ENCODE data around the gene BAG1.

Gene BAG1

DNA sequence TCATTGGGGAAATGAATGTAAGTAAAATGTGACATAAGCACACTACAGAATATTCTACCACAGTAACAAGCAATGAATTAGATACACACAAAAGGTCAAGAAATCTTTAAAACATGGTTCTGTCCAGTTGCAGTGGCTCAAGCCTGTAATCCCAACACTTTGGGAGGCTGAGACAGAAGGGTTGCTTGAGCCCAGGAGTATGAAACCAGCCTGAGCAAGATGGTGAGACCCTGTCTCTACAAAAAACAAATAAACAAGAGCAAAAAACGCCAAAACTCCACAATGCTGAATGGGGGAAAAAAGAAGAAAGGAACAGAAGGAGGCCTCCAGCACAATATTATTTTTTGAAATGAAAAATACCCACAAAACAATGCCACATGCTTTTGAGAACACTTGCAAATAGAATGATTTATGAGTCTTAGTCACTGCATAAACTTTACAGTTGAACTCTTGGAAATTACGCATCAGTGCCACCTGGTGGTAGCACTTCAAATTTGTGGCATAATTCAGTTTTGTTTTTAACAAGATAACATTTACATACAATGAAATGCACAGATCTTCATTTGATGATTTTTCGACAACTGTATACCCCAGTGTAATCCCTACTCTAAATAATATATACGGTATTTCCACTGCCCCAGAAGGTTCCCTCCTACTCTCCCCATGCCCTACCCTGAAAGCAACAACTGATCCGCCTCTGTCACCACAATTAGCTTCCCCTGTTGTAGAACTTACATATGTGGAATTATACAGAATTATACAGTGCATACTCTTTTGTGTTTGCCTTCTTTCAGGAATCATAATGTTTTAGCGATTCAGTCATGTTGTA lies 39.0 kb downstream of the BAG1 start:
- peak; percentile 60 for DNase-seq (ENCODE audit: extremely low spot score)
- TF ChIP-seq ARNT (IDR thresholded peaks at IDR 0.05) (no peak), L3MBTL2 (conservative IDR thresholded peaks at IDR 0.05) (no peak), FOXM1 (IDR thresholded peaks at IDR 0.05; ENCODE audit: borderline replicate concordance) (no peak), FOXA1 (IDR thresholded peaks at IDR 0.05) (no peak), LEF1 (IDR thresholded peaks at IDR 0.05; ENCODE audit: borderline replicate concordance) (no peak), SP1 (IDR thresholded peaks at IDR 0.05) (no peak)
- TF ChIP-seq, protein P1, sequence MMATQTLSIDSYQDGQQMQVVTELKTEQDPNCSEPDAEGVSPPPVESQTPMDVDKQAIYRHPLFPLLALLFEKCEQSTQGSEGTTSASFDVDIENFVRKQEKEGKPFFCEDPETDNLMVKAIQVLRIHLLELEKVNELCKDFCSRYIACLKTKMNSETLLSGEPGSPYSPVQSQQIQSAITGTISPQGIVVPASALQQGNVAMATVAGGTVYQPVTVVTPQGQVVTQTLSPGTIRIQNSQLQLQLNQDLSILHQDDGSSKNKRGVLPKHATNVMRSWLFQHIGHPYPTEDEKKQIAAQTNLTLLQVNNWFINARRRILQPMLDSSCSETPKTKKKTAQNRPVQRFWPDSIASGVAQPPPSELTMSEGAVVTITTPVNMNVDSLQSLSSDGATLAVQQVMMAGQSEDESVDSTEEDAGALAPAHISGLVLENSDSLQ (IDR thresholded peaks at IDR 0.05): peak; percentile 96
- ChIA-PET POLR2A (no interaction called here), CTCF (interaction anchor here (0.6 to 0.9 kb wide), 3 partner anchors 143 to 146 kb away, joined by 3 read pairs; no protein-coding TSS in a partner anchor)

DNA sequence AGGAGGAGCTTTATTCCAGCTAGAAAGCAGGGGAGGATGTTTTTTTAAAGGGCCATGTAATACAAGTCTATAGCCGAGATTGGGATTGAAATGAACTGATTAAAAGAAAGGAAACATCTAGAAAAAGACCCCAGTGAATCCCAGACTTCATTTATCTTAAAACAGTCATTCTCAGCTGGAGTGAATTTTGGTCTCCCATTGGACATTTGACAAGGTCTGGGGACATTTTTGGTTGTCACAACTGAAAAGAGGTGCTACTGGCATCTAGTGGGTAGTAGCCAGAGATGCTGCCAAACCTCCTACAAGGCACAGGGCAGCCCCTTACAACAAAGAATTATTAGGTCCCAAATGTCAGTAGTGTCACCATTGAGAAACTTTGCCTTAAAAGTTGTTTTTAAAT lies 40.8 kb downstream of the BAG1 start:
- no peak for TF ChIP-seq L3MBTL2 (conservative IDR thresholded peaks at IDR 0.05)
- no peak for TF ChIP-seq FOXA1 (IDR thresholded peaks at IDR 0.05)
- TF ChIP-seq ZNF384 (IDR thresholded peaks at IDR 0.05): no peak
- TF ChIP-seq NFRKB (IDR thresholded peaks at IDR 0.05): no peak
- TF ChIP-seq ARNT (IDR thresholded peaks at IDR 0.05): no peak
- TF ChIP-seq SUZ12 (IDR thresholded peaks at IDR 0.05): no peak
- TF ChIP-seq CTBP1 (IDR thresholded peaks at IDR 0.05; ENCODE audit: borderline replicate concordance): no peak
- no peak for TF ChIP-seq TARDBP (IDR thresholded peaks at IDR 0.05)
- no peak for TF ChIP-seq LEF1 (IDR thresholded peaks at IDR 0.05; ENCODE audit: borderline replicate concordance)
- no peak for TF ChIP-seq SP1 (IDR thresholded peaks at IDR 0.05)
- no peak for TF ChIP-seq FOXK2 (IDR thresholded peaks at IDR 0.05)
- no peak for TF ChIP-seq FOXM1 (IDR thresholded peaks at IDR 0.05; ENCODE audit: borderline replicate concordance)
- TF ChIP-seq, protein P1 (IDR thresholded peaks at IDR 0.05): no peak
- no peak for TF ChIP-seq HDGF (IDR thresholded peaks at IDR 0.05; ENCODE audit: borderline replicate concordance)
- TF ChIP-seq BHLHE40 (IDR thresholded peaks at IDR 0.05; ENCODE audit: borderline replicate concordance): no peak
- no peak for TF ChIP-seq ELF4 (IDR thresholded peaks at IDR 0.05)
- CTCF ChIA-PET: no interaction called here

DNA sequence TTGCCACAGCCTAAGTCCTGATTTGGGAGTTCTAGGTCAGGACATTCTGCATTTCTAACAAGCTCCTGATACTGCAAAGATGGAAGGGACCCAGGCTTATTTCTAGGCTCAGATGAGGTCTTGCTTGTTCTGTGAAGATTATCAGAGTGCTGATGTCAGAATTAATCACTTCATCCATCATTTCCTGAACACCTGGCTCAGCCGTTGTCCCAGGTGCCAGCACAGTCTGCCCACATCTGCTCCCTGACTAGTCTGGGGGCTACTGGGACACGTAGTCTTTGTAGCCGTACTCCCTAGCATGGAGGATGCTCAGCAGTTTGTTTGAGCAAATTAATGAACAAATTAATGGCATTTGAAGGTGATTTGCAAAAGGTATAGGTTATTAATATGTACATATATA lies 42.5 kb downstream of the BAG1 start:
- ChIA-PET POLR2A (no interaction called here), CTCF (no interaction called here)
- no peak for TF ChIP-seq HDGF (IDR thresholded peaks at IDR 0.05; ENCODE audit: borderline replicate concordance)
- TF ChIP-seq ELF4 (IDR thresholded peaks at IDR 0.05): no peak
- no peak for TF ChIP-seq FOXA1 (IDR thresholded peaks at IDR 0.05)
- no peak for TF ChIP-seq LEF1 (IDR thresholded peaks at IDR 0.05; ENCODE audit: borderline replicate concordance)
- no peak for TF ChIP-seq ZNF384 (IDR thresholded peaks at IDR 0.05)
- TF ChIP-seq, protein P1 (IDR thresholded peaks at IDR 0.05): no peak
- TF ChIP-seq FOXK2 (IDR thresholded peaks at IDR 0.05): no peak
- TF ChIP-seq TARDBP (IDR thresholded peaks at IDR 0.05): no peak
- no peak for TF ChIP-seq FOXM1 (IDR thresholded peaks at IDR 0.05; ENCODE audit: borderline replicate concordance)
- TF ChIP-seq L3MBTL2 (conservative IDR thresholded peaks at IDR 0.05): no peak
- TF ChIP-seq SP1 (IDR thresholded peaks at IDR 0.05): no peak
- no peak for DNase-seq (ENCODE audit: extremely low spot score)

More for the DNA sequence above, 40.8 kb downstream of the BAG1 start:
- POLR2A ChIA-PET: no interaction called here
- no peak for DNase-seq (ENCODE audit: extremely low spot score)

DNA sequence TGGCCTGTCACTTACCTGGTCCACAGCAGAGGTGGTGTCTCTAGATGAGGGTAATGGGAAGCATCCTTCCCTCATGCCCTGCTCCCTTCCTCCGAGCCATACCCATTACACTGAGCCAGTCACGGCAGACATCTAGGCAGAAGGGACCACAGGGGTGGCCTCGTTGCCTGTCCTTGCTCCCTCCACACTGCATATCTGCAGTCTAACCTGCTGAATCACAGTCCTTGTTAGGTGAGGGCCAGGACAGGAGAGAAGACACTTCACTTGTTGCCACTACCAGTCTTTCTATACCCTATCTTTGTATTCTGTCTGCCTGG lies 43.0 kb downstream of the BAG1 start:
- POLR2A ChIA-PET: no interaction called here
- DNase-seq (ENCODE audit: extremely low spot score): no peak
- CTCF ChIA-PET: no interaction called here
- TF ChIP-seq HDGF (IDR thresholded peaks at IDR 0.05; ENCODE audit: borderline replicate concordance) (no peak), TARDBP (IDR thresholded peaks at IDR 0.05) (no peak), NFRKB (IDR thresholded peaks at IDR 0.05) (no peak), BHLHE40 (IDR thresholded peaks at IDR 0.05; ENCODE audit: borderline replicate concordance) (no peak), ELF4 (IDR thresholded peaks at IDR 0.05) (no peak), LEF1 (IDR thresholded peaks at IDR 0.05; ENCODE audit: borderline replicate concordance) (no peak), FOXK2 (IDR thresholded peaks at IDR 0.05) (no peak), L3MBTL2 (conservative IDR thresholded peaks at IDR 0.05) (no peak), SUZ12 (IDR thresholded peaks at IDR 0.05) (no peak), CTBP1 (IDR thresholded peaks at IDR 0.05; ENCODE audit: borderline replicate concordance) (no peak), FOXM1 (IDR thresholded peaks at IDR 0.05; ENCODE audit: borderline replicate concordance) (no peak), FOXA1 (IDR thresholded peaks at IDR 0.05) (no peak), SP1 (IDR thresholded peaks at IDR 0.05) (no peak), ARNT (IDR thresholded peaks at IDR 0.05) (no peak), ZNF384 (IDR thresholded peaks at IDR 0.05) (no peak)
- TF ChIP-seq, protein P1 (IDR thresholded peaks at IDR 0.05): no peak

DNA sequence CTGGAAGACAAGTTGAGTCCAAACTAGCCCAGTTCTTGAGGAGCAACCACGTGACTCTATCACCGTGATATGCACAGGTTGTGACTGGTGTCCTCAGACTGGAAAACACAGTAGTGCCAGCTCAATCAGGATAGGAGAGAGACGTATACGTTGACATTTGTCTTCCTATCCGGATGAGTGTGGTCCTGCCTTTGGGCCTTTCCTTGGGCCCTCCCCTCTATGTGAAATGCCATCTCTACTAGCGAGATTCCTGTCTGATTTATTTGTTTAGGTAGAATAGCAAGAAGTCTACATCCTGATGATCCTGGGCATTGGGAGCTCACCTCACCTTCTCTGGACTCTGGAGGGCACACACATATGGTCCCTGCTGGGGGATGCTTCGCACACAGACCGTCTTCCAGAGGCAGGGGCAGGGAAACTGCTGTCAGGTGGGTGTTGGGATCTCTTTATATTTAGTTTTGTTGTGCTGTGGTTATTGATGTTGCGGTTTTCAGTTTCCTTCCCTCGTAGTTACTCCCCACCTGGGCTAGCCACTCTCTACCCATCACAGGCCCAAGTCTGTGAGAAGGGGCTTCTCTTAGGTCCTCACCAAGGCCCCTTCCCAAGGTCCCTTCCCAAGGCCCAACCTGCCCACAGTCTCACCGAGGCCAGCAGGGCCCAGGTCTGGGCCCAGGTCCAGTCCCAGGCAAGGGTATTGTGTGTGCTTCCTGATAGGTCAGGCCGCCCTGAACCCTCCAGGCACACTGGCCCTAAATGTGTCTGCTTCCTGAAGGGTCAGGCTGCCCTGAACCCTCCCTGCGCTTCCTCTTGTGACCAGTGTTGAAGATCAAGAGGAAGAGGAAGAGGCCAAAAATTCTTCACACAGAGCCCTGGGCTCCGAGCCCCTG lies 43.6 kb downstream of the BAG1 start:
- ChIA-PET CTCF (no interaction called here), POLR2A (no interaction called here)
- TF ChIP-seq ARNT (IDR thresholded peaks at IDR 0.05): no peak
- DNase-seq (ENCODE audit: extremely low spot score): no peak

All from HEK293T (cell line).